GM23248 (cell line): ENCODE measurements around the gene WDR62. TPM values are rescaled to one million over a fixed set of nuclear protein-coding genes. Genes with fewer than 3 reads are reported as not detected.

Experiments
- DNase-seq: peaks from one replicate; pipeline ENCODE4 v3.0.0-alpha.2; 2015
- H2AFZ ChIP-seq: fragments of 200-600 bp; sonication (generic); 2 replicates; pipeline ENCODE4 v1.6.1; 2016; ENCODE audit warnings: antibody characterized with exemption
- H3F3A ChIP-seq: fragments of 200-600 bp; sonication (generic); 2 replicates; pipeline ENCODE4 v1.6.1; 2016; ENCODE audit warnings: mild to moderate bottlenecking, antibody characterized with exemption, mixed run types; ENCODE audit not compliant: insufficient read depth
- H3K27ac ChIP-seq: fragments of 200-600 bp; sonication (generic); 2 replicates; pipeline ENCODE4 v1.5.1; 2016; ENCODE audit warnings: mild to moderate bottlenecking
- H3K27me3 ChIP-seq: fragments of 200-600 bp; sonication (generic); replicated peaks from 2 replicates; pipeline ENCODE4 v1.6.1; 2016; ENCODE audit warnings: mild to moderate bottlenecking; ENCODE audit not compliant: insufficient read depth
- H3K36me3 ChIP-seq: fragments of 200-600 bp; sonication (generic); 2 replicates; pipeline ENCODE4 v1.6.1; 2016; ENCODE audit warnings: low read depth, mild to moderate bottlenecking
- H3K4me1 ChIP-seq: fragments of 200-600 bp; sonication (generic); 2 replicates; pipeline ENCODE4 v1.6.1; 2016; ENCODE audit warnings: mild to moderate bottlenecking; ENCODE audit not compliant: insufficient read depth
- H3K4me2 ChIP-seq: fragments of 200-600 bp; sonication (generic); one replicate; pipeline ENCODE4 v1.6.1; 2016; ENCODE audit warnings: mild to moderate bottlenecking; ENCODE audit not compliant: unreplicated experiment
- H3K4me3 ChIP-seq: fragments of 200-600 bp; sonication (generic); 2 replicates; pipeline ENCODE4 v1.5.1; 2016; ENCODE audit warnings: mild to moderate bottlenecking
- H3K79me2 ChIP-seq: fragments of 200-600 bp; sonication (generic); 2 replicates; pipeline ENCODE4 v1.6.1; 2016; ENCODE audit warnings: mild to moderate bottlenecking; ENCODE audit not compliant: insufficient read depth
- H3K9ac ChIP-seq: fragments of 200-600 bp; sonication (generic); 2 replicates; pipeline ENCODE4 v1.6.1; 2016; ENCODE audit warnings: mild to moderate bottlenecking
- H3K9me2 ChIP-seq: fragments of 200-600 bp; sonication (generic); 2 replicates; pipeline ENCODE4 v1.6.1; 2016; ENCODE audit warnings: mixed run types, mild to moderate bottlenecking, moderate library complexity; ENCODE audit not compliant: insufficient read depth
- H3K9me3 ChIP-seq: fragments of 200-600 bp; sonication (generic); one replicate; pipeline ENCODE4 v1.6.1; 2017; ENCODE audit warnings: low read depth
- H4K20me1 ChIP-seq: fragments of 200-600 bp; sonication (generic); 2 replicates; pipeline ENCODE4 v1.6.0; 2016; ENCODE audit not compliant: insufficient read depth
- EZH2 ChIP-seq: fragments of 200-600 bp; sonication (generic); IDR thresholded peaks from 2 replicates; pipeline ENCODE4 v1.6.1; 2018; ENCODE audit warnings: antibody characterized with exemption, mild to moderate bottlenecking; ENCODE audit not compliant: insufficient read depth, poor library complexity, severe bottlenecking
- EZH2phosphoT487 ChIP-seq: fragments of 200-600 bp; sonication (generic); IDR thresholded peaks from 2 replicates; pipeline ENCODE4 v1.6.1; 2018; ENCODE audit warnings: antibody characterized with exemption, moderate library complexity, mild to moderate bottlenecking, low read depth; ENCODE audit not compliant: insufficient read depth
- WGBS, 2 experiments: methylation state at CpG; one replicate each; pipeline ENCODE4 v1.1.6; 2015 to 2017; ENCODE audit warnings: low lambda C conversion rate in 2 of 2, low coverage in 1 of 2; ENCODE audit errors: missing lambda C conversion rate in 2 of 2; 5-methylcytosine and 5-hydroxymethylcytosine counted together
- in situ Hi-C: fragments of 300-500 bp; cut with MboI; formaldehyde crosslinking; loops from 2 replicates; pipeline ENCODE4 v1.15.0; 2020
- polyA plus RNA-seq: library from polyadenylated mRNA; unstranded; fragments of >200 nt; fragmentation: Nextera tagmentation; extraction: Ambion mirVana; gene quantifications from 2 replicates; pipeline ENCODE4 v1.2.1, GENCODE V29; 2016
- total RNA-seq: library from RNA; depleted of rRNA; stranded (reverse); fragments of >200 nt; shearing (Covaris generic); gene quantifications from 2 replicates; pipeline ENCODE4 v1.2.3, GENCODE V29; 2014

WDR62 gene
- total and polyA plus RNA-seq, 2 experiments from 2014 or later = 2.7 to 2.8 TPM

GRCh38 chr19:36149673-36150406, 95.1 kb downstream of the WDR62 start:
- no peaks in the 10 kb centered on the region for H4K20me1 ChIP-seq
- in situ Hi-C loops = no loop called here
- H2AFZ ChIP-seq = no peak overlapping the region

GRCh38 chr19:36150586-36150985, 95.9 kb downstream of the WDR62 start:
- Histone ChIP-seq H3K36me3 (peaks cover 8% of the 10 kb centered on the region), H4K20me1 (no peaks in the 10 kb centered on the region)
- no peak for DNase-seq

More at GRCh38 chr19:36149673-36150406, 95.1 kb downstream of the WDR62 start:
- no peak for TF ChIP-seq EZH2
- TF ChIP-seq EZH2phosphoT487 = no peak
- Histone ChIP-seq H3K4me2 (no peak overlapping the region), H3K9me2 (no peaks in the 10 kb centered on the region), H3K36me3 (peaks cover 14% of the 10 kb centered on the region), H3K9me3 (no peaks in the 10 kb centered on the region), H3K27me3 (no peaks in the 10 kb centered on the region), H3F3A (peaks cover 15% of the 10 kb centered on the region; the same call in 1 of the 2 replicates), H3K27ac (no peak overlapping the region), H3K4me3 (no peak overlapping the region), H3K4me1 (no peaks in the 10 kb centered on the region), H3K79me2 (peaks cover 17% of the 10 kb centered on the region), H3K9ac (no peak overlapping the region)
- 79 to 80% methylated on average over 13 of the region's 13 CpGs for WGBS, 2 experiments
- DNase-seq = no peak

GRCh38 chr19:36151144-36152018, 96.7 kb downstream of the WDR62 start:
- in situ Hi-C loops = no loop called here
- peak; percentile 44 for DNase-seq
- Histone ChIP-seq H4K20me1 (no peaks in the 10 kb centered on the region), H3K36me3 (peaks cover under 1% of the 10 kb centered on the region; the same call in 1 of the 2 replicates), H3K9me3 (no peaks in the 10 kb centered on the region), H3K79me2 (peaks cover 1% of the 10 kb centered on the region; the same call in 1 of the 2 replicates), H3K27ac (peak overlapping the region; percentile 53), H3K27me3 (no peaks in the 10 kb centered on the region), H3K9ac (peak overlapping the region; percentile 76), H3K4me2 (peak overlapping the region; percentile 76), H3K4me3 (peak overlapping the region; percentile 71), H3K9me2 (no peaks in the 10 kb centered on the region), H2AFZ (0 out of 2 replicates have a peak overlapping the region, but pooled peaks have one; percentile 53), H3K4me1 (no peaks in the 10 kb centered on the region), H3F3A (peaks cover 12% of the 10 kb centered on the region; the same call in 1 of the 2 replicates)
- 43 to 47% methylated on average over 24 to 47 of the region's 47 CpGs for WGBS, 2 experiments
- no peak for TF ChIP-seq EZH2
- TF ChIP-seq EZH2phosphoT487 = no peak

More at GRCh38 chr19:36150586-36150985, 95.9 kb downstream of the WDR62 start:
- TF ChIP-seq EZH2phosphoT487 (no peak), EZH2 (no peak)
- Histone ChIP-seq H3K79me2 (peaks cover 9% of the 10 kb centered on the region), H3K4me3 (no peak overlapping the region), H3K9me2 (no peaks in the 10 kb centered on the region), H3K9ac (no peak overlapping the region), H3K27me3 (no peaks in the 10 kb centered on the region), H2AFZ (no peak overlapping the region), H3K9me3 (no peaks in the 10 kb centered on the region), H3F3A (peaks cover 12% of the 10 kb centered on the region; the same call in 1 of the 2 replicates), H3K4me2 (no peak overlapping the region), H3K4me1 (no peaks in the 10 kb centered on the region), H3K27ac (peak overlapping the region; percentile 3; the same call in 1 of the 2 replicates)
- 72 to 73% methylated on average over 5 of the region's 5 CpGs for WGBS, 2 experiments
- in situ Hi-C loops = no loop called here

GRCh38 chr19:36152019-36152351, 97.3 kb downstream of the WDR62 start:
- peak; percentile 25 for DNase-seq
- in situ Hi-C loops = no loop called here
- no peaks in the 10 kb centered on the region for H3K27me3 ChIP-seq
- H3K4me1 ChIP-seq = no peaks in the 10 kb centered on the region
- no peak for TF ChIP-seq EZH2
- no peak for TF ChIP-seq EZH2phosphoT487
- H3F3A ChIP-seq = peaks cover 12% of the 10 kb centered on the region; the same call in 1 of the 2 replicates
- peak overlapping the region; percentile 76 for H3K9ac ChIP-seq
- peak overlapping the region; percentile 71 for H3K4me3 ChIP-seq
- H4K20me1 ChIP-seq = no peaks in the 10 kb centered on the region
- H3K79me2 ChIP-seq = no peaks in the 10 kb centered on the region
- 0 out of 2 replicates have a peak overlapping the region, but pooled peaks have one; percentile 53 for H2AFZ ChIP-seq
- H3K36me3 ChIP-seq = no peaks in the 10 kb centered on the region
- H3K9me3 ChIP-seq = no peaks in the 10 kb centered on the region
- peak overlapping the region; percentile 76 for H3K4me2 ChIP-seq
- no peaks in the 10 kb centered on the region for H3K9me2 ChIP-seq
- peak overlapping the region; percentile 53 for H3K27ac ChIP-seq
- 35 to 59% methylated on average over 10 to 16 of the region's 16 CpGs for WGBS, 2 experiments
